H9 (cell line): ENCODE data around the gene MAP3K8. TPM values are rescaled to one million over a fixed set of nuclear protein-coding genes. Genes with fewer than 3 reads are reported as not detected.

Experiments used
- DNase-seq: peaks from one replicate; pipeline ENCODE4 v3.0.0-alpha.2; 2017
- H2AFZ ChIP-seq: one replicate; pipeline ENCODE4 v1.6.1; 2013; ENCODE audit warnings: mild to moderate bottlenecking, low read length, control low read depth, moderate library complexity
- H2AK5ac ChIP-seq: 2 replicates; pipeline ENCODE4 v1.6.1; 2013; ENCODE audit warnings: low read length, control low read depth, mixed read lengths; ENCODE audit not compliant: insufficient read length
- H2BK120ac ChIP-seq: one replicate; pipeline ENCODE4 v1.6.1; 2013; ENCODE audit warnings: low read depth, mild to moderate bottlenecking, low read length, control low read depth, inconsistent platforms; ENCODE audit not compliant: poor library complexity, severe bottlenecking
- H2BK12ac ChIP-seq: 2 replicates; pipeline ENCODE4 v1.6.1; 2013; ENCODE audit warnings: low read length, control low read depth, mixed read lengths, low read depth; ENCODE audit not compliant: insufficient read length
- H2BK15ac ChIP-seq: 2 replicates; pipeline ENCODE4 v1.6.1; 2013; ENCODE audit warnings: low read depth, low read length, control low read depth
- H2BK20ac ChIP-seq: one replicate; pipeline ENCODE4 v1.6.1; 2013; ENCODE audit warnings: low read depth, mild to moderate bottlenecking, low read length, control low read depth, inconsistent platforms; ENCODE audit not compliant: poor library complexity, severe bottlenecking
- H2BK5ac ChIP-seq: 2 replicates; pipeline ENCODE4 v1.6.1; 2013; ENCODE audit warnings: low read length, control low read depth, mixed read lengths; ENCODE audit not compliant: insufficient read length
- H3K14ac ChIP-seq: 2 replicates; pipeline ENCODE4 v1.6.1; 2013; ENCODE audit warnings: low read length, control low read depth; ENCODE audit not compliant: insufficient read depth
- H3K18ac ChIP-seq: 2 replicates; pipeline ENCODE4 v1.6.1; 2013; ENCODE audit warnings: low read depth, mild to moderate bottlenecking, mixed read lengths, low read length, control low read depth; ENCODE audit not compliant: insufficient read length
- H3K23ac ChIP-seq: 2 replicates; pipeline ENCODE4 v1.6.1; 2013; ENCODE audit warnings: low read length, control low read depth, mixed read lengths, low read depth; ENCODE audit not compliant: insufficient read length
- H3K23me2 ChIP-seq: 2 replicates; pipeline ENCODE4 v1.6.1; 2013; ENCODE audit warnings: low read depth, mild to moderate bottlenecking, mixed read lengths, low read length, control low read depth; ENCODE audit not compliant: insufficient read length, poor library complexity, severe bottlenecking
- H3K27ac ChIP-seq: 2 replicates; pipeline ENCODE4 v1.5.1; 2013; ENCODE audit warnings: low read length, control low read depth, mixed read lengths, low read depth; ENCODE audit not compliant: insufficient read length
- H3K27me3 ChIP-seq: 2 replicates; pipeline ENCODE4 v1.6.1; 2013; ENCODE audit warnings: low read length, control low read depth, inconsistent platforms; ENCODE audit not compliant: insufficient read depth
- H3K4ac ChIP-seq: 2 replicates; pipeline ENCODE4 v1.6.1; 2013; ENCODE audit warnings: low read depth, mild to moderate bottlenecking, control low read depth, inconsistent platforms, low read length, moderate library complexity
- H3K4me1 ChIP-seq: 2 replicates; pipeline ENCODE4 v1.6.1; 2013; ENCODE audit warnings: low read length, control low read depth, inconsistent platforms; ENCODE audit not compliant: insufficient read depth
- H3K4me2 ChIP-seq: 2 replicates; pipeline ENCODE4 v1.6.1; 2013; ENCODE audit warnings: low read length, control low read depth, mixed read lengths; ENCODE audit not compliant: insufficient read length, insufficient read depth
- H3K56ac ChIP-seq: 2 replicates; pipeline ENCODE4 v1.6.1; 2013; ENCODE audit warnings: low read depth, mild to moderate bottlenecking, mixed read lengths, low read length, control low read depth; ENCODE audit not compliant: insufficient read length
- H3K79me1 ChIP-seq: 2 replicates; pipeline ENCODE4 v1.6.1; 2013; ENCODE audit warnings: low read depth, mild to moderate bottlenecking, moderate library complexity, low read length, control low read depth, inconsistent platforms; ENCODE audit not compliant: insufficient read depth, poor library complexity, severe bottlenecking
- H3K79me2 ChIP-seq: 2 replicates; pipeline ENCODE4 v1.6.1; 2013; ENCODE audit warnings: low read length, control low read depth, inconsistent platforms; ENCODE audit not compliant: insufficient read depth
- H3K9ac ChIP-seq: 2 replicates; pipeline ENCODE4 v1.6.1; 2013; ENCODE audit warnings: low read length, control low read depth, mixed read lengths; ENCODE audit not compliant: insufficient read length; ENCODE audit errors: extremely low read depth
- H3K9me3 ChIP-seq: one replicate; pipeline ENCODE4 v1.6.1; 2013; ENCODE audit warnings: low read depth, low read length, inconsistent platforms; ENCODE audit not compliant: control insufficient read depth
- H3T11ph ChIP-seq: one replicate; pipeline ENCODE4 v1.6.1; 2013; ENCODE audit warnings: mild to moderate bottlenecking, low read length, control low read depth, inconsistent platforms
- H4K20me1 ChIP-seq: one replicate; pipeline ENCODE4 v1.6.1; 2013; ENCODE audit not compliant: control insufficient read depth, insufficient read length, insufficient read depth
- H4K5ac ChIP-seq: 2 replicates; pipeline ENCODE4 v1.6.1; 2013; ENCODE audit warnings: low read depth, mild to moderate bottlenecking, mixed read lengths, low read length, control low read depth; ENCODE audit not compliant: insufficient read length
- H4K8ac ChIP-seq: replicated peaks from 2 replicates; pipeline ENCODE4 v1.6.1; 2013; ENCODE audit warnings: low read length, control low read depth, mixed read lengths, low read depth; ENCODE audit not compliant: insufficient read length
- H4K91ac ChIP-seq: 2 replicates; pipeline ENCODE4 v1.6.1; 2013; ENCODE audit warnings: low read depth, mild to moderate bottlenecking, moderate library complexity, mixed read lengths, low read length, control low read depth; ENCODE audit not compliant: insufficient read length
- H3K27ac Mint-ChIP-seq, 3 experiments: 2 replicates in 2 of 3; 3 replicates in 1 of 3; pipeline ENCODE4 v1.8.0; 2020 to 2021; ENCODE audit warnings: mixed read lengths in 3 of 3, mild to moderate bottlenecking in 1 of 3, moderate library complexity in 1 of 3
- H3K27me3 Mint-ChIP-seq: 2 replicates; pipeline ENCODE4 v1.8.0; 2021; ENCODE audit warnings: low read depth, mild to moderate bottlenecking, moderate library complexity, mixed read lengths
- H3K36me3 Mint-ChIP-seq, 3 experiments: 2 replicates in 2 of 3; 3 replicates in 1 of 3; pipeline ENCODE4 v1.8.0; 2020 to 2021; ENCODE audit warnings: low read depth in 3 of 3, mixed read lengths in 3 of 3; ENCODE audit not compliant: insufficient read depth in 1 of 3
- H3K4me1 Mint-ChIP-seq, 2 experiments: 2 replicates each; pipeline ENCODE4 v1.8.0; 2020; ENCODE audit warnings: mixed read lengths in 2 of 2
- H3K4me3 Mint-ChIP-seq, 2 experiments: 2 replicates in 1 of 2; 3 replicates in 1 of 2; pipeline ENCODE4 v1.8.0; 2020 to 2021; ENCODE audit warnings: mild to moderate bottlenecking in 2 of 2, mixed read lengths in 2 of 2, moderate library complexity in 1 of 2
- H3K9me3 Mint-ChIP-seq, 2 experiments: 2 replicates in 1 of 2; 3 replicates in 1 of 2; pipeline ENCODE4 v1.8.0; 2020; ENCODE audit warnings: mild to moderate bottlenecking in 2 of 2, mixed read lengths in 2 of 2, moderate library complexity in 1 of 2
- WGBS: extraction: QIAGEN DNeasy Blood & Tissue Kit; methylation state at CpG from one replicate; pipeline ENCODE4 v1.1.7; 2013; ENCODE audit warnings: missing lambda C conversion rate, low lambda C conversion rate, mixed read lengths; ENCODE audit not compliant: insufficient read length; ENCODE audit errors: extremely low coverage; 5-methylcytosine and 5-hydroxymethylcytosine counted together
- total RNA-seq: library from RNA; stranded (reverse); gene quantifications from 2 replicates; pipeline ENCODE4 v1.2.1, GENCODE V29; 2021
- TF ChIP-seq, protein P1 (sequence below): fragments of 200-600 bp; sonication (generic); conservative IDR thresholded peaks from 3 replicates; pipeline ENCODE4 v1.8.0; 2021; ENCODE audit warnings: antibody characterized with exemption, mild to moderate bottlenecking

Gene MAP3K8
- total RNA-seq, 1 experiment from 2014 or later = 3.5 TPM

DNA sequence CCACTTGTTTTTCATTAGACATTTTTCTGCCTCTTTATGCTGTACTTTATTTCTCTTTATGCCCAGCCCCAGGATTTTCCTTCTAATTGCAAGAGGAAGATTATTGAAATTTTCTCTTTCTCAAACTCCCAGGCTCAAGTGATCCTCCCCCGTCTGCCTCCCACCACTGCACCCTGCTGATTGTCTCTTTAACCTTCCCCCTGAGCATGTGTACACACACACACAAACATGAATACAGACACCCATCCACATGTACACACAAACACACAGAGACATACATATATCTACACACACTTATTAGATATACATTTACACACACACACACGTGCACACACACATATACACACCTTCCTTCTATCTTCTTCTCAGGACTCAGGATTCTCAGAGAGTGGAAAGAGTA, 37.3 kb upstream of the MAP3K8 start:
- peaks cover 14% of the 10 kb centered on the region for H3K27me3 Mint-ChIP-seq
- H3K23ac ChIP-seq = no peak overlapping the region
- H3K9me3 ChIP-seq = no peaks in the 10 kb centered on the region
- no peak overlapping the region for H2BK120ac ChIP-seq
- H3K79me2 ChIP-seq = no peaks in the 10 kb centered on the region
- H3K4me3 Mint-ChIP-seq = no peak overlapping the region
- H3K23me2 ChIP-seq = no peaks in the 10 kb centered on the region
- H4K91ac ChIP-seq = no peak overlapping the region
- DNase-seq = no peak
- no peak overlapping the region for H4K8ac ChIP-seq
- H3K4ac ChIP-seq = no peak overlapping the region
- no peak overlapping the region; a peak in 1 of 7 replicates for H3K27ac Mint-ChIP-seq
- H2BK20ac ChIP-seq = no peak overlapping the region
- no peaks in the 10 kb centered on the region for H3K27me3 ChIP-seq
- H3K4me2 ChIP-seq = no peak overlapping the region
- H2AK5ac ChIP-seq = no peak overlapping the region
- no CpG with 5 or more reads among the region's 2 CpGs for WGBS
- no peak overlapping the region for H3K56ac ChIP-seq
- no peak overlapping the region for H3T11ph ChIP-seq
- no peak overlapping the region for H2BK15ac ChIP-seq
- no peak overlapping the region for H3K27ac ChIP-seq
- no peaks in the 10 kb centered on the region for H3K9me3 Mint-ChIP-seq
- no peaks in the 10 kb centered on the region for H3K79me1 ChIP-seq
- H3K4me1 ChIP-seq = no peaks in the 10 kb centered on the region
- H2BK5ac ChIP-seq = no peak overlapping the region
- H2AFZ ChIP-seq = no peak overlapping the region
- H3K9ac ChIP-seq = no peak overlapping the region
- no peak overlapping the region for H4K5ac ChIP-seq
- H3K36me3 Mint-ChIP-seq = no peaks in the 10 kb centered on the region; a peak in 1 of 7 replicates
- peaks cover 2% of the 10 kb centered on the region in 2 experiments for H3K4me1 Mint-ChIP-seq
- H2BK12ac ChIP-seq = no peak overlapping the region
- peaks cover 4% of the 10 kb centered on the region for H4K20me1 ChIP-seq
- TF ChIP-seq, protein P1, sequence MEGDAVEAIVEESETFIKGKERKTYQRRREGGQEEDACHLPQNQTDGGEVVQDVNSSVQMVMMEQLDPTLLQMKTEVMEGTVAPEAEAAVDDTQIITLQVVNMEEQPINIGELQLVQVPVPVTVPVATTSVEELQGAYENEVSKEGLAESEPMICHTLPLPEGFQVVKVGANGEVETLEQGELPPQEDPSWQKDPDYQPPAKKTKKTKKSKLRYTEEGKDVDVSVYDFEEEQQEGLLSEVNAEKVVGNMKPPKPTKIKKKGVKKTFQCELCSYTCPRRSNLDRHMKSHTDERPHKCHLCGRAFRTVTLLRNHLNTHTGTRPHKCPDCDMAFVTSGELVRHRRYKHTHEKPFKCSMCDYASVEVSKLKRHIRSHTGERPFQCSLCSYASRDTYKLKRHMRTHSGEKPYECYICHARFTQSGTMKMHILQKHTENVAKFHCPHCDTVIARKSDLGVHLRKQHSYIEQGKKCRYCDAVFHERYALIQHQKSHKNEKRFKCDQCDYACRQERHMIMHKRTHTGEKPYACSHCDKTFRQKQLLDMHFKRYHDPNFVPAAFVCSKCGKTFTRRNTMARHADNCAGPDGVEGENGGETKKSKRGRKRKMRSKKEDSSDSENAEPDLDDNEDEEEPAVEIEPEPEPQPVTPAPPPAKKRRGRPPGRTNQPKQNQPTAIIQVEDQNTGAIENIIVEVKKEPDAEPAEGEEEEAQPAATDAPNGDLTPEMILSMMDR = no peak
- H3K18ac ChIP-seq = no peak overlapping the region
- H3K14ac ChIP-seq = no peak overlapping the region
